OCI-LY1 (cell line): ENCODE results near the gene SLC51B.
"Not testable (repeated sequence)": the region's sequence is repeated elsewhere in the genome, so short reads cannot be mapped to it uniquely, and the experiment has no call there.

ENCODE experiments used
- EZH2 ChIP-seq: fragments of 200-600 bp; sonication (generic), shearing (Covaris generic); IDR thresholded peaks from 2 replicates; pipeline ENCODE4 v1.8.0; 2017; ENCODE audit warnings: borderline replicate concordance, mixed run types, mild to moderate bottlenecking, antibody characterized with exemption, low read length, moderate library complexity, mixed read lengths
- TF ChIP-seq, protein P1 (sequence below): fragments of 200-600 bp; sonication (generic), shearing (Covaris generic); IDR thresholded peaks from 2 replicates; pipeline ENCODE4 v1.5.1; 2017; ENCODE audit warnings: mild to moderate bottlenecking, antibody characterized with exemption, low read length, moderate library complexity, mixed read lengths

DNA sequence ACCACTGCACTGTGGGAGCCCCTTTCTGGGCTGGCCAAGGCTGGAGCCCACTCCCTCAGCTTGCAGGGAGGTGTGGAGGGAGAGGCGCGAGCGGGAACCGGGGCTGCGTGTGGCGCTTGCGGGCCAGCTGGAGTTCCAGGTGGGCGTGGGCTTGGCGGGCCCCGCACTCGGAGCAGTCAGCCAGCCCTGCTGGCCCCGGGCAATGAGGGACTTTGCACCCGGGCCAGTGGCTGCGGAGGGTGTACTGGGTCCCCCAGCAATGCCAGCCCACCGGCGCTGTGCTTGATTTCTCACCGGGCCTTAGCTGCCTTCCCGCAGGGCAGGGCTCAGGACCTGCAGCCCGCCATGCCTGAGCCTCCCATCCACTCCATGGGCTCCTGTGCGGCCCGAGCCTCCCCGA, 29.8 kb downstream of the SLC51B start:
- TF ChIP-seq, protein P1, sequence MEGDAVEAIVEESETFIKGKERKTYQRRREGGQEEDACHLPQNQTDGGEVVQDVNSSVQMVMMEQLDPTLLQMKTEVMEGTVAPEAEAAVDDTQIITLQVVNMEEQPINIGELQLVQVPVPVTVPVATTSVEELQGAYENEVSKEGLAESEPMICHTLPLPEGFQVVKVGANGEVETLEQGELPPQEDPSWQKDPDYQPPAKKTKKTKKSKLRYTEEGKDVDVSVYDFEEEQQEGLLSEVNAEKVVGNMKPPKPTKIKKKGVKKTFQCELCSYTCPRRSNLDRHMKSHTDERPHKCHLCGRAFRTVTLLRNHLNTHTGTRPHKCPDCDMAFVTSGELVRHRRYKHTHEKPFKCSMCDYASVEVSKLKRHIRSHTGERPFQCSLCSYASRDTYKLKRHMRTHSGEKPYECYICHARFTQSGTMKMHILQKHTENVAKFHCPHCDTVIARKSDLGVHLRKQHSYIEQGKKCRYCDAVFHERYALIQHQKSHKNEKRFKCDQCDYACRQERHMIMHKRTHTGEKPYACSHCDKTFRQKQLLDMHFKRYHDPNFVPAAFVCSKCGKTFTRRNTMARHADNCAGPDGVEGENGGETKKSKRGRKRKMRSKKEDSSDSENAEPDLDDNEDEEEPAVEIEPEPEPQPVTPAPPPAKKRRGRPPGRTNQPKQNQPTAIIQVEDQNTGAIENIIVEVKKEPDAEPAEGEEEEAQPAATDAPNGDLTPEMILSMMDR, result not testable (repeated sequence)
- not testable (repeated sequence) for TF ChIP-seq EZH2
